Middle frontal gyrus (tissue), 1 donor: ENCODE data around the gene DHRS7B.
"Not testable (repeated sequence)": the region's sequence is repeated elsewhere in the genome, so short reads cannot be mapped to it uniquely, and the experiment has no call there.

Source experiments
- DNase-seq: peaks from one replicate; pipeline ENCODE4 v3.0.0-alpha.2; 2015; ENCODE audit warnings: low spot score; ENCODE audit errors: extremely low spot score

DHRS7B gene

GRCh38 chr17:21177401-21177800 is 50.6 kb downstream of the DHRS7B start:
- DNase-seq: no peak

GRCh38 chr17:21177854-21178600 is 51.3 kb downstream of the DHRS7B start:
- no peak for DNase-seq

GRCh38 chr17:21183468-21183867 is 56.7 kb downstream of the DHRS7B start:
- no peak for DNase-seq

GRCh38 chr17:21184570-21184969 is 57.8 kb downstream of the DHRS7B start:
- no peak for DNase-seq

GRCh38 chr17:21185061-21185460 is 58.3 kb downstream of the DHRS7B start:
- DNase-seq: no peak

- DNase-seq: no peak
Observed at GRCh38 chr17:21186399-21187187, 59.8 kb downstream of the DHRS7B start.

GRCh38 chr17:21189361-21189760 is 62.6 kb downstream of the DHRS7B start:
- no peak for DNase-seq

GRCh38 chr17:21190078-21190477 is 63.3 kb downstream of the DHRS7B start:
- no peak for DNase-seq

- DNase-seq: no peak
Observed at GRCh38 chr17:21191698-21192097, 64.9 kb downstream of the DHRS7B start.

- not testable (repeated sequence) for DNase-seq
Observed at GRCh38 chr17:21192414-21192813, 65.7 kb downstream of the DHRS7B start.

- DNase-seq: no peak
Observed at GRCh38 chr17:21193031-21193430, 66.3 kb downstream of the DHRS7B start.

- no peak for DNase-seq
Observed at GRCh38 chr17:21194226-21194625, 67.5 kb downstream of the DHRS7B start.

- DNase-seq: no peak
Observed at GRCh38 chr17:21194703-21195102, 67.9 kb downstream of the DHRS7B start.

- no peak for DNase-seq
Observed at GRCh38 chr17:21196126-21196525, 69.4 kb downstream of the DHRS7B start.

- DNase-seq: no peak
Observed at GRCh38 chr17:21198411-21198810, 71.6 kb downstream of the DHRS7B start.

- DNase-seq: no peak
Observed at GRCh38 chr17:21199311-21199710, 72.5 kb downstream of the DHRS7B start.

- DNase-seq: no peak
Observed at GRCh38 chr17:21199856-21200255, 73.1 kb downstream of the DHRS7B start.

GRCh38 chr17:21200590-21201297 is 74.0 kb downstream of the DHRS7B start:
- no peak for DNase-seq

- DNase-seq: no peak
Observed at GRCh38 chr17:21201298-21201595, 74.5 kb downstream of the DHRS7B start.

GRCh38 chr17:21201874-21202273 is 75.1 kb downstream of the DHRS7B start:
- no peak for DNase-seq

GRCh38 chr17:21202512-21202911 is 75.7 kb downstream of the DHRS7B start:
- no peak for DNase-seq

GRCh38 chr17:21204935-21205334 is 78.2 kb downstream of the DHRS7B start:
- DNase-seq: no peak
